GM12873 (cell line): ENCODE data around the gene PM20D2.

Experiments used
- TF ChIP-seq, protein P1 (sequence below): IDR thresholded peaks from 2 replicates; pipeline ENCODE4 v1.5.1; 2012; ENCODE audit warnings: low read depth, mild to moderate bottlenecking, moderate library complexity, low read length, control low read depth; ENCODE audit not compliant: insufficient read depth; ENCODE audit errors: missing control alignments

The PM20D2 gene

DNA sequence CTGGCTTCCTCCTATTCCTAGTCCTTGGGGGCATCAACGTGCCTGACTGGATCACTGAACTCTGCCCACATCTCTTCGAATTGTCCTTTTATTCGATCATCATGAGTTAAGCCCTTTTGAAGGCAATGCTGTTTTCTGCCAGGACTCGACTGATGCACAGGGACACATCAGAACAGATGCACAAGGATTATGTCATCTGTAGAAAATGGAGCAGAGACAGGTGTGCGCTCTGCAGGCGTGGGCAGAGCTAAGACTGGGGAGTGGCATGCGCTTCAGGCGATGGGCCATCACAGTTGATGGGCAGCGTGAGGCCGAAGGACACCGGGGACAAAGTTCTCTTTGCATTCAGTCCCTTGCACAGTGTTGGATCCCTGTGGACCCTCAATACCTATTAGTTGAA is 58.2 kb downstream of the PM20D2 start:
- TF ChIP-seq, protein P1, sequence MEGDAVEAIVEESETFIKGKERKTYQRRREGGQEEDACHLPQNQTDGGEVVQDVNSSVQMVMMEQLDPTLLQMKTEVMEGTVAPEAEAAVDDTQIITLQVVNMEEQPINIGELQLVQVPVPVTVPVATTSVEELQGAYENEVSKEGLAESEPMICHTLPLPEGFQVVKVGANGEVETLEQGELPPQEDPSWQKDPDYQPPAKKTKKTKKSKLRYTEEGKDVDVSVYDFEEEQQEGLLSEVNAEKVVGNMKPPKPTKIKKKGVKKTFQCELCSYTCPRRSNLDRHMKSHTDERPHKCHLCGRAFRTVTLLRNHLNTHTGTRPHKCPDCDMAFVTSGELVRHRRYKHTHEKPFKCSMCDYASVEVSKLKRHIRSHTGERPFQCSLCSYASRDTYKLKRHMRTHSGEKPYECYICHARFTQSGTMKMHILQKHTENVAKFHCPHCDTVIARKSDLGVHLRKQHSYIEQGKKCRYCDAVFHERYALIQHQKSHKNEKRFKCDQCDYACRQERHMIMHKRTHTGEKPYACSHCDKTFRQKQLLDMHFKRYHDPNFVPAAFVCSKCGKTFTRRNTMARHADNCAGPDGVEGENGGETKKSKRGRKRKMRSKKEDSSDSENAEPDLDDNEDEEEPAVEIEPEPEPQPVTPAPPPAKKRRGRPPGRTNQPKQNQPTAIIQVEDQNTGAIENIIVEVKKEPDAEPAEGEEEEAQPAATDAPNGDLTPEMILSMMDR: no peak

DNA sequence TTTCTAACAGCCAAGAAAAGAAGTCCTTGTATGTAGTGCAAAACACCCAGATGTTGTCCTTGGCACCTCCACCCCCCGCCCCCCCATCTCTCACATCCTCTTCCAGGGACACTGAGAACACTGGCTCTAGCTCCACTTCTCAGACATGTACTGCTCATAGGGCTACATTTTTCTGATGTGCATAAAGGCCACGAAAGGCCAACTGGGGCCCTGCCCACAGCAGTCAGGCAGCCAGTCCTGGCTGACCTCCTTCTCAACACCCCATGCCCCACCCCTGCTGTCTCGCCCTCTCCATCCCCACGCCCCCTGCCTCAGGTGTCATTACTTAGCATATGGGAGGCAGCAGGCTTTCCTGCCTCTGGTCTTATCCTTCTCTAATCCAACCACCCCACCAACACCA is 60.0 kb downstream of the PM20D2 start:
- TF ChIP-seq, protein P1: no peak

DNA sequence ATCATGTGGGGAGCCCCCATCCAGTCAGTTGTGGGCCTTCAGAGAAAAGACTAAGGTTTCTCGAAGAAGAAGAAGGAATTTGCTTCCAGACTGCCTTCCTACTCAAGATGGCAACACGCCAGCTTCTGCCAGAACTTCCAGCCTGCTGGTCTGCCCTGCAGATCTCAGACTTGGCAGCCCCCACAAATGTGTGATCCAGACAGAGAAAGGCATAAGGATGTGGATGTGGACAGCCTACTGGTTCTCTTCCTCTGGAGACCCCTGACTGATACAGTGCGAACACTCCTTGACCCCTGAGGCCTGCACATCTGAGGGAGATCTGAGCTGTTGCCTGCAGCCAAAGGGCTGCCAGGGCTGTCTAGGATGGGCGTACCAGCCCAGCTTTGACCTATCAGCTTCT is 62.7 kb downstream of the PM20D2 start:
- TF ChIP-seq, protein P1: no peak

DNA sequence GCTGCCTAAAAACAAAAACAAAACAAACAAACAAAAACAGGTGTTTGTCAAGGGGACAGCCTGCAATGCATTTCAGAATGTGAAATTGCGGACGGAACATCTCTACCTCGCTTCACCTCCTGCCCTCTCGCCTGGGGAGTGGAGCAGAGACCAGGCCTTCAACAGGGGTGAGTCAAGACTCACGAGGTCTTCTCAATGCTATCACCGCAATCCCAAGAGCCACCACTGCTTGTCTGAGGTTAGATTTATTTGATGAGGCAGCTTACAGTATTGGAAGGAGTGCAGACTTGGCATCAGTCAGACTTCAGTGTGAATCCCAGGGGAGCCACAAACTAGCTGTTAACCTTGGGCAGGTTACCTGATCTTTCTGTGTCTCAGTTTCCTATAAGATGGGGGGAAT is 63.6 kb downstream of the PM20D2 start:
- TF ChIP-seq, protein P1: no peak

DNA sequence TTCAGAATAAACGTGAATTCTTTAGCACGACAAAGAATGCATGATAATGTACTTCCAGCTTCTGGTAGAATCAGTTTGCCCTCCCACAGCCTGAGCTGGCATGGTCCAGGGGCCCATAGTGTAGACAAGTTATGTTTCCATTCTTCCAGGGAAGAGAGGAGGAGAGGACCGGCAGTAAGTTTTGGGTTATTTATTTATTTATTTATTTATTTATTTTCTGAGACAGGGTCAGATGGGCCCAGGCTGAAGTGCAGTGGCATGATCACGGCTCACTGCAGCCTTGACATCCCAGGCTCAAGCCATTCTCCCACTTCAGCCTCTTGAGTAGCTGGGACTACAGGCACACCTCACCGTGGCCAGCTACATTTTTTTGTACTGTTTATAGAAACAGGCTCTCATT is 66.6 kb downstream of the PM20D2 start:
- TF ChIP-seq, protein P1: no peak

DNA sequence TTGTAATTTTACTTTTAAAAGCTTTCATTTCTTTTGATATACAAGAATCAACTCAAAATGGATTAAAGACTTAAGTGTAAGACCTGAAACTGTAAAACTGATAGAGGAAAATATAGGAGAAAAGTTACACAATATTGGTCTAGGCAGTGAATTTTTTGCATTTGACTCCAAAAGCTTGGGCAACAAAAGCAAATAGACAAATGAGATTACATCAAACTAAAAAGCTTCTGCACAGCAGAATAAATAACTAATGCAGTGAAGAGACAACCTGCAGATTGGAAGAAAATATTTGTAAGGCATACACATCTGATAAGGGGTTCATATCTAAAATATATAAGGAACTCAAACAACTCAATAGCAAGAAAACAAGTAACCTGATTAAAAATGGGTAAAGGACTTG is 68.3 kb downstream of the PM20D2 start:
- TF ChIP-seq, protein P1: no peak
